Measurements from ENCODE around the gene DDX1.
"Not testable (repeated sequence)": the region's sequence is repeated elsewhere in the genome, so short reads cannot be mapped to it uniquely, and the experiment has no call there.

Gene DDX1

DNA sequence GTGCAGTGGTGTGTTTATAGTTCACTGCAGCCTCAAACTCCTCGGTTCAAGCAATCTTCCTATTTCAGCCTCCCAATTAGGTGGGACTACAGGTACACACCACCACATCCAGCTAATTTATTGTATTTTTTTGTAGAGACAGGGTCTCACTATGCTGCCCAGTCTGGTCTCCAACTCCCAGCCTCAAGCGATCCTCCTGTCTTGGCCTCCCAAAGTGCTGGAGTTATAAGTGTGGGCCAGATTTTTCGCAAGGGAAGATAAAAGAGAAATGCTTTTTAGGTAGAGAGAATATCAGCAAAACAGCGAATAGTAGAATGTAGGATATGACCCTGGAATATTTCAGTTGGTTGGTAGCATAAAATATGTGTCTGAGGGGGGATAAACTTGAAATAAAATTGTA lies 4.3 kb downstream of the DDX1 start:
- no peak for DNase-seq

DNA sequence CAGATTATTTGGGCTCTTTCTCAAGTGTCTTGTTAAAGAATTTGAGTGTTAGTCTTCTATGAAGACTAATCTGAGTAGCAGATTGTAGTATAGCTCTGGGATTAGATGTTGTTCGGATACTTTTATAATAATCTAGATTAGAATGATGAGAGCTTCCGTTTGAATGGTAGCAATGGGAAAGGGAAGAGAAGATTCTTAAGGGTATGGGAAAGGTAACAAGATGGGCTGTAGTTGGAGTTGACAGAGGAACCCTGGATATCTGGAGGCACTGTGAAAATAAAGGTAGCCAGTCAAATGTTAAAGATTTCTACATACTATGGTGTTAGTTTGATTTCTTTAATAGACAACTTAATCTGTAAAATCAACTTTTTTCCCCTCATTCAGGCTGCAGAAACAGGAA lies 4.7 kb downstream of the DDX1 start:
- DNase-seq = no peak

DNA sequence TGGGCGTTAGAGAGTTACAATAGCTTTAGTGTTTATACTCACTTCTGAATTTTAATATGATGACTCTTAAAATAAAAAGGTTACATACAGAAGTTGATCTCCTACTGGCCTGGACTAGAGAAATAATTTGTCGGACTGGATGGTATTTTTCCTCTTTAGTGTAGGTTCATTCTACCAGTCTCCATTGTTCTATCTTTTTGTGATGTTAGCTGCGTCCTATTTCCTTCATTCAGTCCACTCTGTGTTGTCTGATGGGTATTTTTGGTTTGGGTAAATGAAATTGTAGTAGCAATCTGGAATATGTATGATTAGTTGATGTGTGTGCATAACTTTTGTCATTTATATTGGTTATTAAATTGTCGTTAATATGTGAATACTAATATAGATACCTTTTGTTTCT lies 5.3 kb downstream of the DDX1 start:
- DNase-seq = no peak

DNA sequence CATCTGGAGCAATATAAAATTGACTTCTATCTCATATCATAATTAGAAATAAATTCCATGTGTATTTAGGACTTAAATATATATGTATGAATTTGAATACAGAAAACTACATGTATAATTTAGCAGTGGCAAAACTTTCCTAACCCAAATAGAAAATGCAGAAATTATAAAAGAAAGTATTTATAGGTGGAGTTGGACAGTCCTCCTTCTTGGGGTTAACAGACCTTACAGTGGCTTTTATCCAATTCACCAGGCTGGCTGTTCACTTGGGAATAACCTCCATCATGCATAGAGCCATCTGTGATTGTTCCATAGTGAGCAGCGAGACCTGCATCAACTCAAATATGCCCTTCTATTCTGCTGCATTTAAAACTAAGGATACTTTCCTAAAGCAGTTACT lies 8.3 kb downstream of the DDX1 start:
- no peak for DNase-seq

- no peak for DNase-seq
Observed at GRCh38 chr2:15601681-15602080, 10.0 kb downstream of the DDX1 start.

DNA sequence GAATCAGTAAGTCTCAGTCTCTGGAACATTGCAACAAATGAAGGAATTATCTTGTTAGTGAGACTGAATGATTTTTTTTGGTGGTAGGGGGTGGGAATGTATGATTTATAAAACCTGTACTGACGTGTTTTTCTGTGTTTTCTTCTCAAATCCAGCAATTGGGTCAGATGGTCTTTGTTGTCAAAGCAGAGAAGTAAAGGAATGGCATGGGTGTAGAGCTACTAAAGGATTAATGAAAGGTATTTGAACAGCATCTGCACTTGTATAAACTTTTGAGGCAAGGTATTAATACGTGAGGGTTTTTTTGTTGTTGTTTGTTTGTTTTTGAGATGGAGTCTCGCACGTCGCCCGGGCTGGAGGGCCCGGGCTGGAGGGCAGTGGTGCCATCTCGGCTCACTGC lies 10.7 kb downstream of the DDX1 start:
- DNase-seq = no peak

DNA sequence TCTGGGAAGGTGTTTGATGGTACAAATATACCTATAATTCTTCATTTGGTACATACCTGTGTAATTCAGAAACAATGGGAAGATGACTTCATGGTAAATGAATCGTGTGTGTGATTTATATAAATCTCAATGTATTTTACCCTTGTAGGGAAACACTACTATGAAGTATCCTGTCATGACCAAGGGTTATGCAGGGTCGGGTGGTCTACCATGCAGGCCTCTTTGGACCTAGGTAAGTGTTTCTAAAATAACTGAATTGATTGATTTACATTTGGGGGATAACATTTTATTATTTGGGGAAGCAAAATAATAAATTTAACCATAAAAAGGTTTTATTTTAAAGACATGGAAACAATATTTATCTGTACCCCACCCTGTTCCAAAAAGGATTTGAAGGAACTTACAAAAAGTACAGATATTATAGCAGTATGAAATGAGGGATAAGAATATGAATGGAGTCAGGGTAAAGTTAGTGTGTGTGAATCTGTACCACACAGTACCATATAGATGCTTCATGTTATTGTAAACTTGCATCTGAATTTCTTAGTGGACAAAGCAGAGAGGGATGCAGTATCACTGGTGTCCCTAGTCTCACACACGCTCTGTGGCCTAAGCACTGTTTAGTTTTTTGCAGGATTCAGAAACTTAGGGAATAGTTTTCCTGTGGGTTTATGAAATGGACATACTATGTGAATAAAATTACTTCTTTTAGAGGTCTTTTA lies 11.5 kb downstream of the DDX1 start:
- DNase-seq = no peak

GRCh38 chr2:15603948-15604347 lies 12.3 kb downstream of the DDX1 start:
- DNase-seq = no peak

- DNase-seq = no peak
Observed at GRCh38 chr2:15605721-15606120, 14.1 kb downstream of the DDX1 start.

- no peak for DNase-seq
Observed at GRCh38 chr2:15606481-15607441, 15.1 kb downstream of the DDX1 start.

DNA sequence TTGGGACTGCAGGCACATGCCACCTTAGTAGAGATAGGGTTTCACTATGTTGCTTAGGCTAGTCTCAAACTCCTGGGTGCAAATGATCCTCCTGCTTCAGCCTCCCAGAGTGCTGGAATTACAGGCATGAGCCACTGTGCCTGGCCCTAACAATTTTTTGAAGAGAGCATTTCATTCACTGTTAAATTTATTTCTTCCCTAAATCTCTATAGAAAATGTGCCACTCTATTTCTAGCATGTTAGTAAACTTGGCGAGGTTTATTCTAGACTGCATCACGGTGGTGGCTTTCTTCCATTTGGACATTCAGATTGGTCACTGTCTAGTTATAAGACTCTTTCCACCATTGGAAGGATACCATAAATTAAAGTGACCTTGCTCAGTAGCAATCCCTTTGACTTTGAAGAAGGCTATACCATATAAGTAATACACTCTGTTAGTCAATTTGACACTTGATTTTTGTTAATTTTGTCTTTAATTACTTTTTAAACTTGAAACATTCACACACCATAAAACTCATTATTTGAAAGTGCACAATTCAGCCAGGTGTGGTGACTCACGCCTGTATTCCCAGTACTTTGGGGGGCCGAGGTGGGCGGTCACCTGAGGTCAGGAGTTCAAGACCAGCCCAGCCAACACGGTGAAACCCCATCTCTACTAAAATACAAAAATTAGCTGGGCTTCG lies 16.2 kb downstream of the DDX1 start:
- no peak for DNase-seq

GRCh38 chr2:15608392-15608761 lies 16.7 kb downstream of the DDX1 start:
- no peak for DNase-seq

- DNase-seq = no peak
Observed at GRCh38 chr2:15609341-15610042, 17.8 kb downstream of the DDX1 start.

- DNase-seq = no peak
Observed at GRCh38 chr2:15610430-15610952, 18.8 kb downstream of the DDX1 start.

DNA sequence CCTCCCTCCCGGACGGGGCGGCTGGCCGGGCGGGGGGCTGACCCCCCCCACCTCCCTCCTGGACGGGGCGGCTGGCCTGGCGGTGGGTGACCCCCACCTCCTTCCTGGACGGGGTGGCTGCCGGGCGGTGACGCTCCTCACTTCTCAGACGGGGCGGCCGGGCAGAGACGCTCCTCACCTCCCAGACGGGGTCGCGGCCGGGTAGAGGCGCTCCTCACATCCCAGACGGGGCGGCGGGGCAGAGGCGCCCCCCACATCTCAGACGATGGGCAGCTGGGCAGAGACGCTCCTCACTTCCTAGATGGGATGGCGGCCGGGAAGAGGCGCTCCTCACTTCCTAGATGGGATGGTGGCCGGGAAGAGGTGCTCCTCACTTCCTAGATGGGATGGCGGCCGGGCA lies 20.4 kb downstream of the DDX1 start:
- DNase-seq = not testable (repeated sequence)

DNA sequence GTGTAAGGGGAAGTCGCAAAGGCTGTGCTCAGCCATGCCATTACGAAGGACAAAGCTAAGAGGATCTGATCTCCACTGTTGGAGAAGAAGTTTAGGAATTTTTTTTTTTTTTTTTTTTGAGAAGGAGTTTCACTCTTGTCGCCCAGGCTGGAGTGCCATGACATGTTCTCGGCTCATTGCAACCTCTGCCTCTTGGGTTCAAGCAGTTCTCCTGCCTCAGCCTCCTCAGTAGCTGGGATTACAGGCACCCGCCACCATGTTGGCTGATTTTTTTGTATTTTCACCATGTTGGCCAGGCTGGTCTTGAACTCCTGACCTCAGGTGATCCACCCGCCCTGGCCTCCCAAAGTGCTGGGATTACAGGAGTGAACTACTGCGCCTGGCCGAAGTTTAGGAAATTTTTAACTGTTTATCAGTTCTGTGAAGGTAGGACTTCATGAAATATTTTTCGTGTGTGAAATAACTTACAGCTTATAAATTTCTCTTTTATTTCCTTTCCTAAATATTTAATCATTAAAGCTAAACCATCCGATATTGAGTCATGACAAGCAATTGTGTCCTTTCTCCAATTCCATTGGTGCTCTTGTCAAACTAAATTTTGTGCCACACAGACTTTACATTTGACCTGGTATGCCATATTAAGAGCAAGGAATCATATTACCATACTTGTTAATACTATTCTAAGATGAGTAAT lies 22.2 kb downstream of the DDX1 start:
- DNase-seq = no peak

- no peak for DNase-seq
Observed at GRCh38 chr2:15614545-15615300, 23.1 kb downstream of the DDX1 start.

GRCh38 chr2:15615301-15615920 lies 23.7 kb downstream of the DDX1 start:
- DNase-seq = no peak

DNA sequence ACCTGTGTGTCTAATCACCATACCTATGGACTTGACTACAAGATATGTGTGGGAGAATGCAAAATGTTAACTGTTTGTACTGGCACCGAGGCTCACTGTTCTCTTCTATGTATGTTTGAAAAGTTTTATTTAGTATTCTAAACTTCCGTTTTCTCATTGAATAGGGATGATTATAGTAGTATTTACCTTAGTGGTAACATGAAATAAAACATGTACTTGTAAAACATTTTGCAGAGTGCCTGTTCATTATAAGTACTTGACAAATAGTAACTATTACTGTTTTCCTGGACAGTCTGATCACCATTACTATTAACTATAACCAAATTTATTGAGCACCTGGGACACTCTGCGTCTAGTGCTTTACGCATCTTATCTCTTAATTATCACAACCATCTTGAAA lies 24.8 kb downstream of the DDX1 start:
- no peak for DNase-seq

DNA sequence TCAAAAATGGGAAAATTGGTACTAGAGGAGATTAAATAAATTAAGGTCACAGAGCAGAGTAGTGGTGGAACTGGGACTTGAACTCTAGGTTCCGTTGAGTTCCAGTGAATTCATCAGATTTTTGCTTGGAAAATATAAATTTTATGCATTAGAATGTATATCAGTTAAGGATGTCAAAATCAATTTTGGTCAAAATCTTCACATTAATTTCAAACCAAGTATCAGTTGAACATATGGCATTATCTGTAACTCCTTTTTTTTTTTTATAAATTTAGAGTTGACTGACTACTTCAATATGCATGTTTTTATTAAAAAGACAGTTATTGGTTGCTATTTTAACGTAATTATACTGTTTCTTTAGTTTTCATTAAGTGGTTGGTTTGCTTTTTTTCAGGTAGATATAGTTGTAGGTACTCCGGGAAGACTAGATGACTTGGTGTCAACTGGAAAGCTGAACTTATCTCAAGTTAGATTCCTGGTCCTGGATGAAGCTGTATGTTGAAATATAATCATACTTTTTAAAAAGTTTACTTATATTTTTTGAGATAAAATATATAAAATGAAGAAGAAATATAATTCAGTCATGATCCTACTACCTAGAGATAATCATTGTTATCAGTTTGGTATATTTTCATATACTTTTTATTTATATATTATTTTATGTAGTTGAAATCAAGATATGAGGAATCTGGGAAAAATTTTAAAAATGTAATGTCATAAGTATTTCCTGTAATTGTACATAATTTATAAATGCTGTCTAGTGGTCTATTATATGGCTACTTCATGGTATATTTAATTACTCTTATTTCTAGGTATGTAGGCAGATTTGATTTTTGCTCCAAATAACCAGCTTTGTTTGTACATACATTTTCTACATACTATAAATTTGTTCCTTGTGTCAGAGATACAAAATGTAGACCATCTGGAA lies 25.4 kb downstream of the DDX1 start:
- DNase-seq = no peak
